Fibroblast of lung (primary cell): ENCODE data around the gene TAX1BP1. TPM values are rescaled to one million over a fixed set of nuclear protein-coding genes. Genes with fewer than 3 reads are reported as not detected.

ENCODE experiments used
- DNase-seq, 2 donors: peaks; one replicate each; pipeline versions ENCODE4 v3.0.0 to v3.0.0-alpha.2; 2010; ENCODE audit warnings: low read depth in 2 of 2
- H2AFZ ChIP-seq: 2 replicates; pipeline ENCODE4 v1.5.1; 2012; ENCODE audit warnings: low read length, control low read depth, inconsistent platforms
- H3K27ac ChIP-seq: 2 replicates; pipeline ENCODE4 v1.5.1; 2011; ENCODE audit warnings: low read length, control low read depth; ENCODE audit not compliant: insufficient read depth
- H3K27me3 ChIP-seq: 2 replicates; pipeline ENCODE4 v1.5.1; 2011; ENCODE audit warnings: mild to moderate bottlenecking, low read length; ENCODE audit not compliant: control insufficient read depth, insufficient read depth
- H3K36me3 ChIP-seq: 2 replicates; pipeline ENCODE4 v1.5.1; 2011; ENCODE audit warnings: low read length; ENCODE audit not compliant: control insufficient read depth, insufficient read depth
- H3K4me1 ChIP-seq: 2 replicates; pipeline ENCODE4 v1.5.1; 2011; ENCODE audit warnings: low read length; ENCODE audit not compliant: control insufficient read depth, insufficient read depth; ENCODE audit errors: extremely low read depth
- H3K4me2 ChIP-seq: 2 replicates; pipeline ENCODE4 v1.5.1; 2011; ENCODE audit warnings: low read length, control low read depth; ENCODE audit not compliant: insufficient read depth; ENCODE audit errors: extremely low read depth
- H3K4me3 ChIP-seq, 4 experiments: fragments of 200-600 bp in 1 of 4; sonication (generic) in 1 of 4; replicated peaks in 1 of 4; 2 replicates each; pipeline ENCODE4 v1.5.1; 2011 to 2016; ENCODE audit warnings: low read length in 4 of 4, low read depth in 3 of 4, mild to moderate bottlenecking in 3 of 4, control low read depth in 2 of 4, inconsistent platforms in 1 of 4, mixed read lengths in 1 of 4; ENCODE audit not compliant: insufficient read depth in 1 of 4; ENCODE audit errors: control extremely low read depth in 1 of 4
- H3K79me2 ChIP-seq: 2 replicates; pipeline ENCODE4 v1.5.1; 2012; ENCODE audit warnings: mild to moderate bottlenecking, low read length, inconsistent platforms; ENCODE audit not compliant: control insufficient read depth, insufficient read depth
- H3K9ac ChIP-seq: 2 replicates; pipeline ENCODE4 v1.5.1; 2011; ENCODE audit warnings: mild to moderate bottlenecking, low read length, control low read depth; ENCODE audit not compliant: insufficient read depth
- H3K9me3 ChIP-seq: 2 replicates; pipeline ENCODE4 v1.5.1; 2012; ENCODE audit warnings: low read depth, low read length; ENCODE audit not compliant: control insufficient read depth, insufficient read depth
- H4K20me1 ChIP-seq: 2 replicates; pipeline ENCODE4 v1.5.1; 2011; ENCODE audit warnings: low read length; ENCODE audit not compliant: control insufficient read depth, insufficient read depth; ENCODE audit errors: extremely low read depth
- EZH2 ChIP-seq: IDR thresholded peaks from 2 replicates; pipeline ENCODE4 v1.5.1; 2012; ENCODE audit warnings: low read length, control low read depth, mild to moderate bottlenecking; ENCODE audit errors: missing control alignments
- polyA plus RNA-seq, 2 donors: library from polyadenylated mRNA; depleted of rRNA in 1 of 2; stranded (reverse) in 1 of 2; unstranded in 1 of 2; fragments of >200 nt; gene quantifications; 2 replicates each; pipeline ENCODE4 v1.2.1, GENCODE V29; 2011 to 2012; ENCODE audit warnings: missing spikeins in 1 of 2
- total RNA-seq: library from RNA; depleted of rRNA; stranded (reverse); fragments of >200 nt; gene quantifications from 2 replicates; pipeline ENCODE4 v1.2.1, GENCODE V29; 2014
- TF ChIP-seq, protein P1 (sequence below), 2 donors: IDR thresholded peaks in 1 of 2; conservative IDR thresholded peaks in 1 of 2; 1 replicate in 1 of 2; 2 replicates in 1 of 2; pipeline ENCODE4 v1.5.1; 2011 to 2012; ENCODE audit warnings: low read length in 2 of 2, control low read depth in 1 of 2, inconsistent platforms in 1 of 2, low read depth in 1 of 2, mild to moderate bottlenecking in 1 of 2

Gene TAX1BP1
- total and polyA plus RNA-seq, 2 donors (not counting 1 experiment from before 2014, with no cell fraction given): 98.6 to 111 TPM

DNA sequence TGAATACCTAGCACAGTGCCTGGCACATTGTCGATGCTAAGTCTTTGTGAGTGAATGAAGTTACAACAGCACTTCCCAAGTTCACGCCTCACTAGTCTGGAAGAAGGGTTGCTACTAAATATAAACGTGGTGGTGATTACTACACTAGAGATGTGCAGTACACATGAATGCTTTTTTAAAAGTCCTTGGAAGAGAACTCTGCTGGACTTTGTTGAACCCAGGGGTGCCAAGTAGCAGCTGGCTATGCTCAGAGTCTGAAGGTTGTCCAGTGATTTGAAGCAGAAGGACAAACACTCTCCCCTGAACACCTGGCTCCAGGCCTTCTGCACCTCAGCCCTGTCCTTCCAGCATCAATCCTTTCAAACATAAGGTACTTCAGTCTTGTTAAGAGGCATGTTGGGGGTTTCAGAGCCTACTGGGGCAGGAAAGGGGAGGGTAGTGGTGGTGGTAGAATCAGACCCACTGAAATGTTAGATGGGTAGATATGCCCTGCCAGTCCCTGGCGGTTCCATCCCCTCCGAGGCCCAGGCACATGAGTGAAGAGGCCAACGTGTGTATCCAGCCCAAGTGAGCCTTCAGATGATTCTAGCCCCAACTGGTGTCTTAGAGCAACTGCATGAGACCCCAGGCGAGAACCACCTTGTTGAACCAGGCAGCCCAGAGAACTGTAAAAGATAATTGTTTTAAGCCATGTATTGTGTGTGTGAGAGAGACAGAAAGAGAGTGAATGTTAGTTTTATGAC, 94.4 kb downstream of the TAX1BP1 start:
- H3K27me3 ChIP-seq: no peaks in the 10 kb centered on the region
- no peaks in the 10 kb centered on the region for H3K36me3 ChIP-seq
- H3K9ac ChIP-seq: no peak overlapping the region
- H3K27ac ChIP-seq: no peak overlapping the region
- TF ChIP-seq, protein P1, sequence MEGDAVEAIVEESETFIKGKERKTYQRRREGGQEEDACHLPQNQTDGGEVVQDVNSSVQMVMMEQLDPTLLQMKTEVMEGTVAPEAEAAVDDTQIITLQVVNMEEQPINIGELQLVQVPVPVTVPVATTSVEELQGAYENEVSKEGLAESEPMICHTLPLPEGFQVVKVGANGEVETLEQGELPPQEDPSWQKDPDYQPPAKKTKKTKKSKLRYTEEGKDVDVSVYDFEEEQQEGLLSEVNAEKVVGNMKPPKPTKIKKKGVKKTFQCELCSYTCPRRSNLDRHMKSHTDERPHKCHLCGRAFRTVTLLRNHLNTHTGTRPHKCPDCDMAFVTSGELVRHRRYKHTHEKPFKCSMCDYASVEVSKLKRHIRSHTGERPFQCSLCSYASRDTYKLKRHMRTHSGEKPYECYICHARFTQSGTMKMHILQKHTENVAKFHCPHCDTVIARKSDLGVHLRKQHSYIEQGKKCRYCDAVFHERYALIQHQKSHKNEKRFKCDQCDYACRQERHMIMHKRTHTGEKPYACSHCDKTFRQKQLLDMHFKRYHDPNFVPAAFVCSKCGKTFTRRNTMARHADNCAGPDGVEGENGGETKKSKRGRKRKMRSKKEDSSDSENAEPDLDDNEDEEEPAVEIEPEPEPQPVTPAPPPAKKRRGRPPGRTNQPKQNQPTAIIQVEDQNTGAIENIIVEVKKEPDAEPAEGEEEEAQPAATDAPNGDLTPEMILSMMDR (conservative IDR thresholded peaks at IDR 0.05 in 1 of 2, IDR thresholded peaks at IDR 0.05 in 1 of 2; ENCODE audit: low read depth in 1 of 2, low read length in 2 of 2): no peak
- no peak for TF ChIP-seq EZH2
- no peaks in the 10 kb centered on the region for H4K20me1 ChIP-seq
- no peak overlapping the region for H3K4me2 ChIP-seq
- H3K79me2 ChIP-seq: no peaks in the 10 kb centered on the region
- no peak for DNase-seq
- H2AFZ ChIP-seq: no peak overlapping the region
- H3K4me3 ChIP-seq: no peak overlapping the region
- no peaks in the 10 kb centered on the region for H3K4me1 ChIP-seq
- no peaks in the 10 kb centered on the region for H3K9me3 ChIP-seq

DNA sequence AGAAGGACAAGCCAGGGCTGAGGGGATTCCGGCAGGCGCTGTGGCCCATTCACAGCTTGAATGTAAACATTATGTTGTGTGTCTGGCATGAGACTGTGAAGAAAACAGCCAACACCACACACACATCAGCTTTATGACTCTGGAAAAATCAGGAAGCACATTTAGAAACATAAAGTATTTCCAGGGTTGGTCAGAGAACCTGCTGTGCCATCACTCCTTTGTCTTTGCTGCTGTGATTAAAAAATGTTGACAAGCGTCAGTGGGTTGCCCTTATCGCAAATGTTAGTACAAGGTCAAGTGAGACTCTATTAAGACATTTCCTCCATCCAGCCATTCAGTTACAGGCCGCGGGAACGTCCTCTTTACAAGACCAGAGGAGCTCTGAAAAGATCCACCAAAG, 95.4 kb downstream of the TAX1BP1 start:
- no peaks in the 10 kb centered on the region for H4K20me1 ChIP-seq
- H3K4me3 ChIP-seq: no peak overlapping the region
- no peak for DNase-seq
- TF ChIP-seq, protein P1 (conservative IDR thresholded peaks at IDR 0.05 in 1 of 2, IDR thresholded peaks at IDR 0.05 in 1 of 2; ENCODE audit: low read depth in 1 of 2, low read length in 2 of 2): no peak
- TF ChIP-seq EZH2: no peak
- H3K9ac ChIP-seq: no peak overlapping the region
- no peaks in the 10 kb centered on the region for H3K4me1 ChIP-seq
- no peaks in the 10 kb centered on the region for H3K79me2 ChIP-seq
- no peak overlapping the region for H3K27ac ChIP-seq
- H3K27me3 ChIP-seq: no peaks in the 10 kb centered on the region
- H3K36me3 ChIP-seq: no peaks in the 10 kb centered on the region
- no peak overlapping the region for H3K4me2 ChIP-seq
- H2AFZ ChIP-seq: no peak overlapping the region
- H3K9me3 ChIP-seq: no peaks in the 10 kb centered on the region

DNA sequence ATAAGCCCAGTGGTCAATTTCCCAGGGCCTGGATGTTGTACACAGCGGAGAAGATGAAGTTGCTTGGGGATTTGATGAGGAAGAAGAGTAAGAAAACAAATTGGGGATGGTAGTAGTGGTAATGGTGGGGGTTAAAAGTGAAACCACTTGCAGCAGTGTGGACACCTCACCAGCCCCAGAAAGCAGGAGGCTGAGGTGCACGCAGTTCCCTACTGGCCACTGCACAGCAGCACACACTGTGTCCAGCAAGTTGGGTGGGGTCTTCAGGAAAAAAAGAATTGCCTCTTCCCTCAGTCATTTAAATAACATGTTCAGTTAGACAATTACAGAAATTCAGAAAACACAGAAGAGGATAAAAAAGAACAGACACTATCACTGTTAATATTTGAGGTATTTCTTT, 96.6 kb downstream of the TAX1BP1 start:
- Histone ChIP-seq H3K36me3 (peaks cover 2% of the 10 kb centered on the region), H3K4me3 (no peak overlapping the region), H3K9me3 (no peaks in the 10 kb centered on the region), H3K4me2 (no peak overlapping the region), H3K79me2 (no peaks in the 10 kb centered on the region), H3K4me1 (no peaks in the 10 kb centered on the region), H3K27me3 (no peaks in the 10 kb centered on the region), H2AFZ (no peak overlapping the region), H3K27ac (no peak overlapping the region), H4K20me1 (no peaks in the 10 kb centered on the region), H3K9ac (no peak overlapping the region)
- TF ChIP-seq EZH2: no peak
- TF ChIP-seq, protein P1 (conservative IDR thresholded peaks at IDR 0.05 in 1 of 2, IDR thresholded peaks at IDR 0.05 in 1 of 2; ENCODE audit: low read depth in 1 of 2, low read length in 2 of 2): no peak
- no peak for DNase-seq
